GM19023 (cell line): ENCODE data around the gene DRGX.

ENCODE experiments used
- ATAC-seq: cut with Tn5 transposase; IDR thresholded peaks from one replicate; pipeline ENCODE4 v1.9.1; 2021; ENCODE audit warnings: mild to moderate bottlenecking, moderate library complexity; ENCODE audit not compliant: unreplicated experiment

The DRGX gene

DNA sequence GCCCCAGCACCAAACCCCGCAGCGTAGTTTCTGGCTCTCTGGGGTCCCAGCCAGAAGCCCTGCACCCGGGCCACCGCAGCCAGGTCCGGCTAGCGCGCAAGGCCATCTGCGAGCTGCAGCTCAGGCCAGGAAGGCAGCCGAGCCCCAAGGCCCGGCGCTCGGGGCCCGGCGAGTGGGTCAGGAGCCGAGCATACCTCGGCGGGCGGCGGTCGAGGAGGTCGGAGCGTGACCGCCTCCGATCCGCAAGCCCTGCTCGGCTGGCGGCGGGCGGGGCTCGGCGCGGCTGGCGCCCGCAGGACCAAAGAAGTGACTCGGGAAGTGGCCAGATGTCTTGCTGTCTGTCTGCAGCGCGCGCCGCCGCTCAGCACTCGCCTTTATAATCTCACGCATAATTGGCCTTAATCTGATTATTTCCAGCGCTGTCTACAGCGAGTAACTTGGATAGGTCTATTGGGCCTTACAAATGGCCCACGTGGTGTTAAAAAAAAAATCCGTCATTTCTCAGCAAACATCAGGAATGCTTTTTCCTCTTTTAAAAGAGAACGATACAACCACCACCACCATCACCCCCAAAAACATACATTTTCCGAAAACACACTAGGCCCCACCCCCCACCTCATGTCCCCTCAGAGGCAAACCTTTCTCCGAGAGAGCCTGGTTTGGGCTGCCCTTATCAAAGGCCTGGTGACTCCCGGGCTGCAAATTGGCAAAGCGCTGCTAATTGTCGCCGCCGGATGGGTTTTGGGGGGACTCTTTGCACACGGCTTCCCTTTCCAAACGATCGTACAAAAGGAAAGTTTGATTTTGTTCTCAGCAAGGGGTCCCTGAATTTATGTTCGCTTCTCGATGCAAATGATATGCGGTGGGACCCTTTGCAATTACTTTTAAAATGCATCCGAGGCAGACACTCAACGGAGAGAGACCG is at the start of gene DRGX:
Gene DRGX, minus strand, starts transcription at position 349 of the 925 bp plus-strand sequence. CDS start 649 bp downstream, outside the sequence.
- no peak for ATAC-seq

DNA sequence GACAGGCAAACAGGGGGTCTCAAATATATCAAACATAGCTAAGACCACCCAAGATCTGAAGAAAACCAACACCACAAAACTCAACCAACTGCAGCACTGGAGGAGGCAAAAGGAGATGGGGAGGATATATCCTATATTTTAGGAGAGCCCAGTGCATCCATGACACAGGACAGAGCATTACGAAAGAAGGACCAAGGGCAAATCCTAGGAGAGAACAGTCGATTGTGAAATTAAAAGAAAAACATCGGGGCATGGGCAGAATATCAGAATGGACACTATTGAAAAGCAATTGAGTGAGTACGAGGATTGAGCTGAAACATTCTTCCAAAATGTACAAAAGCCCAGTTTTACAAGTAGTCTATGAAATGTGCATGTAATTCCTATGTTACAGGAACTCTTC is 48.5 kb upstream of the DRGX start:
- ATAC-seq = no peak

DNA sequence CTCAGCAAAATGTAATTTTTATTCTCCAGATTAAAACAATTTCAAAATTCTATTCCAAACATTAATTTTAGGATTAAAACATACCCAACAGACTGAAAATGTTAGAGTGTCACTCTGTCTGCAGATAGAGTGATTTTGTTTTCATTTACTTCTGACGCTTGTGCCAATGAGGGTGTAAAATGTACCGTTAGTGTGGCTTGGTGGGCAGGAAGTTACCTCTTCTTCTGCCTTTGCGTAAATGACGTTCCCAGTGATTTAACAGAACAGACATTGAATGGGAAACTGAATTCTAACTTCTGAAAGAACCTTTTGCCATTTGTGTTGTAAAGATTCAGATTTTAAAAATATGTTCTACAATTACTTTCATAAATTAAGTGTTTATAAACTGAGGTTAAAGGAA is 47.0 kb upstream of the DRGX start:
- no peak for ATAC-seq

DNA sequence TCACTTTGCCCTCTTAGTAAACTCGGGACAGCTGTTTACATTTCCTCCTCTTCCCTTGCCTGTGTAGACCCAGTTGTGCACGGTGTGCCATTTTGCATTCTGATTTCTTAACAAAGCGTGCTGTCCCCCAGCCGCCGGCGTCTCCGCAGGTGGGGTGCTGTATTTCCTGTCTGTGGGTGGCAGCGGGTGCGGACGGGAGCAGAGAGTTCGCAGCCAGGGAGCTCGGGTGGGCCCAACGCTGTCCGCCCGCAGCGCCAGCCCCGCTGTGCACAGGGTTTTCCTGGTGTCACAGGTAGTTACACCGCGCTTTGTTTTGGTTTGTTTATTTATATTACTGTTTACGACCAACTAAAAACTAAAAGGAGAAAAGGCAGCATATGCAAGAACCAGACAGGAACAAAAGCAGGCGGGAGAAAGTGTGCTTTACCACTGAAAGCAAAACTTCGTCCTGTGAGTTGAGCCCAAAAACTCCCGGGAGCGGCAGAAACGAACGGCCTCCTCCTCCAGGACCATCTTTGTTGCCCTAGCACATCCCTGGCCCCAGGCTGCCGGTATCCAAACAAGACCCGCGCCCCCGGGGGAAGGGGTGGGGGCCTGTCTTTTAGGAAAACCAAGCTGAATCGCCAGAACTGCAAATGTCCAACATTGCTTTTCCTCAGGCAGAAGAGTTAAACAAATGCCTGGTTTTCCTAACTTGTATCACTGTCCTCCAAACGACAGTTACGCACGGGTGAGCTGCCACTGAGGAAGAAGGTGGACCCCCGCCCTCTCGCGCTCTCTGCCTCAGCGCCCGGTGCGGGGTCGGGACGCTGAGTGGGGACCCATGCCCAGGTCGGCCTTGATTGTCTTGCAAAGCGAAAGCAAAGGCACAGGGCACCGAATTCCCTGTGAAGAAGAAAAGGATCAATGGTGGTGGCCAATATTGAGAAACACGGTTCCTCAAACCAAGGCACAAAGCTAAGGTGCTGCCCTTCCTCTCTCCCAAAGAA is 45.9 kb upstream of the DRGX start:
- no peak for ATAC-seq

DNA sequence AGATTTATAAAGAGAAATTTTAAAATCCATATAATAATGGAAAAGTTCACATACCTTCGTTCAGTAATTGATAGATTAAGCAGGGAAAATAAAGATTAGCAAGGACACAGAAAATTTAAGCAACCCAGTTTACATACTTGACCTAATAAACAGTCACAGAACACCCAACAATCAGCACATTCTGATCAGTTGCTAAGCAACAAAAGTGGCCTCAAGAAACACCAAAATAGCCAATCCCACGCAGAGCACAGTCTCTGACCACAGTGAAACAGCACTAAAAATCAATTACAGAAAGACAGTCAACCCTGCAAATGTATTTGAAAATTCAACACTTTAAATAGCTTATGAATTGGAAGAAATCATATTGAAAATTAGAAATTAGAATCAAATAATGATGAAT is 39.3 kb upstream of the DRGX start:
- no peak for ATAC-seq

DNA sequence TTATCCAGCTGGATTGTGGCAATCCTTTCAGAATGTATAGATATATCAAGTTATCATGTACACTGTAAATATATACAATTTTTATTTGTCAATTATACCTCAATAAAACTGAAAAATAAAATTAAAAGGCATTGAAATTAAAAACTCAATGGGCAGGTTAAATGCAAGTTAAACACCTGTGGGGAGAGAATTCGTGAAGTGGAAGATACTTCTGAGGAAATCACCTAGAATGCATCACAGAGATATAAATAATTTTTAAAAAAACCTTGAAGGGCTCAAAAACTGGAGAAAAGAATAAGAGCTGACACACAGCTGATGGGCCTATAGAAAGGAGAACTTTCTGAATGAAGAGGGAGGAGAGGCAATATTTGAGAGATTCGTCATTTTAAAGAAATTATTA is 37.2 kb upstream of the DRGX start:
- no peak for ATAC-seq

DNA sequence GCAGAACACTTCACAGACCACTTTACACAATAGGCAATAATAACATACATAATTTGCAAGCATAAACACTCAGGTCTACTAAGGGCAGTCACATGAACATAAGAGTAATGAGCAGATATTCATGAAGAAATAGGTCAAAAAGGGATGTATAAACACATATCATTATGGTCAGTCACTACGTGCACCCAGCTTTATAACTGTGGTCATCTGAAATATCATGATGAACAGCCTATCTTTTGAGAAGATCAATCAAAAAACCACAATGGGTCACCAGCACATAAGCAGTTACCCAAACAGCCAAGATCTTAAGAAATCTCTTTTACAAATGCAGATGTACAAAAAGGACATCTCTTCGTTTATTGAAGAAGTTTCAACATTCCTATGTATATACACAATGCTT is 35.5 kb upstream of the DRGX start:
- ATAC-seq = no peak

DNA sequence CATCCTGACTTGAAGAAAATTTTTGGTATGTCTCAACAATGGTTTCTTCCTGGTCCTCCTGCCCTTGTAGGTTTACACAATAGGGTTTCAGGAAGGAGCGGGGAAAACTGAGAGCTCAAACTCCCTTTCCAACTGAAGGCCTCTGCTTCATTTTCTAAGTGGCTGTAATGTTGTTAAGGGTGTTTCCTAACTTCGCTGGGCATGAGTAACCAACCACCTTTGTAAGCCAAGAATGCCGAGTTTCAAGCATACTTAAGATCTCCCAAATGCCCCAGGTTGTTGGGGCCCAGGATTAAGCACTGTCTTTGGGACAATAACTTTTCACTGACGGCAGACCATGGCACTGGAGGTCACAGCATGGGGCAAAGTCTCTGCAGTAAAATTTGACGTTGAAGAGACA is 33.6 kb upstream of the DRGX start:
- ATAC-seq = no peak

DNA sequence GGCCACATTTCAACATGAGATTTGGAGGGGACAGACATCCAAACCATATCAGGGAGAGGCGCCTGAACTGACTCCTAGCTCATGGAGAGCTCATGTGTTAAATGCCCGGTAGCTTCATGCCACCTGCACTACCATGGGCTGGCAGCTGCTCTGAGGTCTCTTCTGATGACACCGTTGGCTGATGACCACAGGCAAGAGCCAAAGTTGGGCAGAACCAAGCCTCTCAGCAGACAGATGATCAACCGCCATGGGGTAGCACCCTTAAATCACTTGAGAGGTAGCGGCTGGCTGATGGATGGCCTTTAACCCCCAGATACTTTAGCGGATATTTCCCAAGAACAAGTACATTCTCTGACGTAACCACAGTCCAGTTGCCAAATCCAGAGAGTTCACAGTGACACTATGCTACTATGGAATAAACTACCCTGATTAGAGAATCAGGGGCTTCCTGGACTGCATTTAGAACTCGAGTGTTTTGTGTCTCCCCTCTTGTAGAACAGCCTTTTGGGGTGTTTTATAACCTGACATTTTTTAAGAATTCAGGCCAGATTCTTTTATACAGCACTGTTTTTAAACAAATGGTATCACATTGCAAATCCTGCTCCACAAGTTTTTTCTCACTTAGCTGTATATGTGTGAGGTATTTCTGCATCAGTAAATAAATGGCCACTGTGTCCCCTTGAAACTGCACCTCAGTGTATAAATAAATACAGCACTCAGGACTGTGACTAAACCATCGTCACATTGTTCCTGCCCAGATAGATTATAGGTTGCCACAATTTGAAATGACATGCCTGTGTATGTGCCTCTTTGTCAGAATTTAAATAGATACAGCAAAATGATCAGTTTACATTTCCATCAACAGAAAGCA is 30.8 kb upstream of the DRGX start:
- no peak for ATAC-seq

DNA sequence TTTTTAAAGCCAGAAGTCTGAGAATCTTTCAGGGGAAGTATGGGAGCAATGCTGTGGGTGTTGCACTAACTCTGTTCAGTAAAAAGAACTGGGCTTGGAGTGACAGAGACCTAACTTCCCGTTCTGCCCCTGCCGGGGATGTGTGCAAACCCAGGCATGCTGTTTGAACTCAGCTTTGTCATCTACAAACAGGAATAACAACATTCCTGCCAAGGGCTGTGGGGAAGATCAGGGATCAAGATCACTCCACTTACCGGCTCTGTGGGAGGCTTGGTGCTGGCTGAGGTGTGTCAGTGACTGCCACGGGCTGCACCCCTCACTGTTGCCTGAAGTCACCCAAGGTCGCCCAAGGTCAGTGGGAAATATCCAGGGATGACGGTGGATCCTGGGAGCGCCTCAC is 23.1 kb upstream of the DRGX start:
- ATAC-seq = no peak

DNA sequence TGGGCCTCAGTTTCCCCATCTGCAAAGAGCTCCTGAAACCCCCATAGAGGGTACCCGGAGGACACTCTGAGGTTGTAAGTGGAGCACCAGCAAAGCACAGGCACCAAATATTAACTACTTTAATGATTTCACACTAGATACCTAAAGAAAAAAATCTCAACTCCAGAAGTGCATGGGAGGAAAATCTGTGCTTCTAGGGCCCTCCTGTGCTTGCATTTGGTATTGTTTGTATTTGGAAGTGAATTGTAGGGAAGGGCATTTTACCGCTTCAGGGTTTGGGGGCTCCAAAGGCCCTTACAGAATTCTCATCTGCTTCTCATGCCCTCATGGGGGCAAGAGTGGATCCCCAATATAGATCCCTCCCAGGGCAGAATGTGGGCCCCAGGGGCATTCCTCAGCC is 22.4 kb upstream of the DRGX start:
- ATAC-seq = no peak

DNA sequence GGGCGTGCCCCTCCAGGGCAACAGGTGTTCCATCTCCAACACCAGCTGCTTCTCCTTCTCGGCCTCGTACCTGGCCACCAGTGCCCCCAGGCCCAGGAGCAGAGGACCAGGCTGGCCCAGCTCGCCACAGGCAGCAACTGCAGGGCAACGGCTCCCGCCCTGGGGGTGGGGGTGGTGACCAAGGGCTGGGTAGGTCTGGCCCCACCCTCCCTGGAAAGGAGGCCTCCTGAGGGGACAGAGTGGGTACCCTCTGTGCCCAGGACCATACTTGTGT is 22.1 kb upstream of the DRGX start:
- no peak for ATAC-seq

DNA sequence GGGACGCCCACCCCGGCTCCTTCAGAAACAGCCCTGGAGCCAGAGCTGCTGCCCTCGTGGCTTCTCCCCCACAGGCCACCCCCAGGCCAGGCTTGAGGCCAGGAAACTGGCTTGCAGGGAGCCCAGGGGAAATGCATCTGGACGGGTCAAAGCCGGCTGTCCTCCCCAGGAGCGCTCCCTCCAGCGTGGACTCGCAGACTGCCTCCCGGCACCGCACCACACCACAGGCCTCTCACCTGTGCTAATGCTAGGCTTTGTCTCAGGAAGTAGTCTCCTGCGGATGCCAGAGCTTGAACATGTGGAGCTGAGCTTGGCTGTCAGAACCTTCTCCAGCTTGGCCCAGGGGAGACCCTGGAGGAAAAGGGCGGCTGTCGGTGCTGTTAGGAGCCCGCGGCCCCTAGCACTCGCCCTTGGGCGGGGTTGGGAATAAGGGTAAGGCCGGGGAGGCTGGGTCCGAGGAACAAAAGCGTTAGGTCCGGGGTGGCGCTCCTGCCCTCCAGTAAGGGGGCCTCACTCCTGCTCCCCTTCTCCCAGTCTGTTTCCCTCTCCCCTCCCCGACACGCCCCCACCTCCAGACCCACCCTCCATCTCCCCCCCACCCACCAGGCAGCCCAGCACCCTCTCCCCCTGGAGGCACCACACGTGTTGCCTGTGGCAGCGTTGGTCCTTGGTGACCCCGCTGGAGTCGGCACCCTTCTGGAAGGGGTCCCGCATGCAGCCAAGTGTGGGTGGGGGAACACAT is 21.6 kb upstream of the DRGX start:
- ATAC-seq = no peak

DNA sequence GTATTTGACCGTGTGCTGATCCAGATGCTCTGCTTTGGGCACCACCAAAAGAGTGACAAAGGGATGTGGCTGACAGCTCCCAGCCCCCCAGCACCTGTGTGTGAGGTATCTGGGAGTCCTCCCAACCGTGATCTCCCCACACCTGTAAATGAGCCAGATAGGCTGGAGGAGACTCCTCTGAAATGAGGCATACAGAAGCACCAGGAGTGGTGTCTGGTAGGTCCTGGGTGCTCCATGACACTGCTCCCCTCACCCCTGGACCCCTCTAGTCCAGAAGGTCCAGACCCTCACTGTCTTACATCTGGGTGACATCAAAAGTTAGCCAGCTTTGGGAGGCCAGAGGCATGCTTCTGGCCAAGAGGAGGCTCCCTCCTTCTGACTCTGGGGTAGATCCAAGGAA is 20.0 kb upstream of the DRGX start:
- no peak for ATAC-seq

DNA sequence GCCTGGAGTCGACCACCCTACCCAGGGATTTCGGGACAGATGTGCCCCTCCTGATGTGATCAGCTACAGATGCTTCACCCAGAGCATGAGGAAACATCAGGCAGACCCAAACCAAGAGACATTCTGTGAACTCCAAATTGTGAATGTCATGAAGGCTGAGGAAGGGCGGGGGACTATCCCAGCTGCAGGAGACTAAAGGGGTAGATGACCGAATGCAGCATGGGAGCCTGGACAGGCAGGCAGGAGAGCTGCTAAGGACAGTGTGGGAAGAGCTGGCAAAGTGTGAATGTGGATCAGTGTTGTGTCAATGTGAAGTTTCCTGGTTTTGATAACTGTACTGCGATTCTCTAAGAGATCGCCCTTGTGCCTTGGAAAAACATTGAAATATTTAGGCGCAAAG is 19.2 kb upstream of the DRGX start:
- ATAC-seq = no peak

DNA sequence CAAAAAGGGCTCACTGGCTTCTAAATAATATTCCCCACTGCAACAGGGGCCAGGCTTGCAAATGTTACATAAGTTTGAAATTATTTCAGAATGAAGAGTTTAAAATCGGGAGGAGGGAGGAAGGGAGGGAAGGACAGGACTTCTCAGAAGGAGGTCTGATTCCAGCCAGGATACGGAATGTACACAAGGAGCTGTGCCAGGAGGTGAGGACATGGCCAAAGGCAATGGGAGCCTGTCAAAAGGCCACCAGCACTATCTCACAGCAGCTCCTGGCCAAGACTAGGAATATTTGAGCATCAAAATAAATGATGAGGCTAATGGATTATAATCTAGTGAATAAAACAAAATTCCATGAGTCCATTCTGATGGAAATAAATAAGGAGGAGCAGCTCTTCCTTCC is 18.6 kb upstream of the DRGX start:
- no peak for ATAC-seq

DNA sequence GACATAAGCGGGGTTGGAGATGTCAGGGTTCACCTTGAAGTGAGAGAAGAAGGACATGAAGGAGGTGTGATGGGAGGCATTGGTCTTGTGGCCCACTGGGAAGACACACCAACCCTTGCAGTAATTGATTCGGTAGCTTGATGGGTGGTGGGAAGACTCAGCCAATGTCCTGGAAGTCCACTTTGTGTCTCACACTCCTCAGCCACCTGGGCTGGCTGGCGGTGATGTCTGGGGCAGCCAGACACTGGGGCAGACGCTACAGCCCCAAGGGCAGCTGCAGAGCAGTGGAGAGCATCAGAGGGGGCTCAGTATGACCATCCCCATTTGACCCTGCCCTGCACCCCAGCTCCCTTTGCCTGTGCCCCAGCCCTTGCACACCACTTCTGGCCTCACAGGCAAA is 16.7 kb upstream of the DRGX start:
- ATAC-seq = no peak

DNA sequence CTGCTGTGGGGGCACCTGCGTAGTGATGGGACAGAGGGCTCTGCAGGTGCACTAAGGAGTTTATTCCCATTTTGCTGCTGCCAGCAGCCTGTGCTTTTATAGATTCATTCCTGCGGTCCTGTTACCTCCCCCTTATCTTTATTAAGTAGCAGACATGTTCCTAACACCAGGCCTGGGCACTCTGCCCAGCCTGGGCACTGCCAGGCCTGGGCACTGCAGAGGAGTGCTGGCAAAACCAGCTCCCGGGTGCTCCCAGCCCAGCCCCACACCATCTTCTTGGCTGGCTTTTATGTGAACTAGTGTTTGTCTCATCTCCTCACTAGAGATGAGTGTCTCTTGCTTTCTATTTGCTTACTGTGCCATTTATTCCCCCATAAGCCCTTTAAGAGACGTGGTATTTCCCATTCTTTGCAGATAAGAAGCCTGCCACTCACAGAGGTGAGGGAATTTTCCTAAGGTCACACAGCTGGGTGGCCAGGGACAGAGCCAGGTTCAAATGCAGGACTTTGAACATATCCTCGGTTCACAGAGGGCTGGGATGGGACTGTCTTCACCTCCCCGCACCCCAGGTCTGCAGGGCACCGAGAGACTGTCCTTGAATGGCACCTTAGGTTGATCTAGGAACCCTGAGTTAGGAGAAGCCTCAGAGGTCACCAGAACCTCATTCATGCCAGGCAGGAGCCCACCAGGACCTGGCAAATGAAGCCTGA is 14.6 kb upstream of the DRGX start:
- ATAC-seq = no peak

DNA sequence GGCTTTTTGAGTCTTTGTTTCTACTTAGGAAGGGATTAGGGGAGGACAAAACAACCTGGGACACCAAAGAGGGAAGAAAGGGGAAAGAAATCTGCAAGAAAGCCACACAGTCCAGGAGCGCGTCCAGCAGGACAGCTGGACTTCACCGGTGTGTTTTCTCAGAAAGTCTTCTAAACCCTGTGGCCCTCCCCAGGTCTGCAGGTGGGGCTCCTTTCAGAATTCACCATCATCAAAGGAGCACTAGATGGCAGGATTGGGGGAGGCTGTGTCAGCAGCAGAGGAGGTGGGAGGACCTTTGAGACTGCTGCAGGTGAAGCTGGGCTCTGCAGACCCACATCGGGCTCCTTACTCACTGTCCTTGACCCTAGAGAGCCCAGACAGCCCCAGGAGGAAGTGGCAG is 13.9 kb upstream of the DRGX start:
- ATAC-seq = no peak
